COLO668 (cell line): ENCODE results near the gene TCAF1.
A peak's percentile ranks its signal among the peaks of the same experiment; 100 is the strongest.
"Not testable (repeated sequence)": the region's sequence is repeated elsewhere in the genome, so short reads cannot be mapped to it uniquely, and the experiment has no call there.

Source experiments
- DNase-seq: peaks from one replicate; lab custom pipeline; 2025; ENCODE audit not compliant: unreplicated experiment; lab: John Stamatoyannopoulos, UW

TCAF1 gene

DNA sequence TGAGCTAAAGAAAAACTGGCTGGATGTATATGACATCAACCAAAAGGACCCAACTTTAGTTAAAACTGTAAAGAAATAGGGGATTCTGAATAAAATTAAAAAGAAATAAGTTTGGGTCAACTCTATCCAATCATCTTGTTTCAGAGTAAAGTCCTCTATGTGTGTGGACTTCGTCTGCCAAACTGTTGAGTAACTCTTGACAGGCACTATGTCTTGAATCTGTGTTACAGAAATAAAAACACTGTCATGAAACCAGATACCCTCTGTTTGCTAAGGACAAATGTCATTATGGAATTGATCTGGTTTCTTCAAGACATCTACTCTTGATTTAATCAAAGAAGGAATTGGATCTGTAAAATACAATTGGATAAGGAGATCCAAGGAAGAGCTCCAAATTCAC is 46.5 kb downstream of the TCAF1 start:
- DNase-seq, result not testable (repeated sequence)

DNA sequence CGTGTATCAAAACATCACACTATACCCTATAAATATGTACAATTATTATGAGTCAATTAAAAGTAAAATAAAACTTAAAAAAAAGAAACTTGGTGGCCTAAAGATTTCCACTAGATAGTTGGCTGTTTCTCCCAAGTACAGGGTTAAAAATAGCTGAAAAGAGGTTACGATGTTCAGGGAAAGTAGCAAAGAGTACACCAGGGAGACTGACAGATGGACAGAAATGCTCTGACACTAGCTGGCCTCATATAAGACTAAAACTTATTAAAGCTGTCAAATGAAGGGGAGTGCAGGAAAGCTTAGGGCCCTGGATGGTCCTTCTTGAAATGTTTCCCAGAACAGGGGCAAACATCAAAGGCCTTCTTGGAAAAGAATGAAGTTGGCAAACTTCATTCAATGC is 51.3 kb downstream of the TCAF1 start:
- DNase-seq, result no peak

DNA sequence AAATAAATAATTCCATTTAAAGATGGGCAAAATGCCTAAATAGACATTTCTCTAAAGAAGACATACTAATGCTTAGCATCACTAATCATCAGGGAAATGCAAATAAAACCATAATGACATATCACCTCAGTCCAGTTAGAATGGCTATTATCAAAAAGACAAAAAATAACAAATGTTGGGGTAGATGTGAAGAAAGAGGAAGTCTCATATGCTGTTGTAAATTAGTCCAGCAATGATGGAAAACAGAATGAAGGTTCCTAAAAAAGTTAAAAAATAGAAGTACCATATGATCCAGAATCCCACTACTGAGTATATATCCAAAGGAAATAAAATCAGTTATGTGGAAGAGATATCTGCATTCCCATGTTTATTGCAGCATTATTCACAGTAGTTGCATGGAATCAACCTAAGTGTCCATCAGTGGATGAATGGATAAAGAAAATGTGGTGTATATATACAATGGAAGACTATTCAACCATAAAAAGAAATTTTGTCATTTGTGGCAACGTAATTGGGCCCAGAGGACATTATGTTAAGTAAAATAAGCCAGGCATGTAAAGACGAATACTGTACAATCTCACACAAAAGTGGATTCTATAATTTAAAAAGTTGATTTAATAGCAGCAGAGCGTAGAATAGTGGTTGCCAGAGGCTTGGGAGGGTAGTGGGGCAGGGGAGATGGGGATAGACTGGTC is 52.0 kb downstream of the TCAF1 start:
- DNase-seq, result no peak

DNA sequence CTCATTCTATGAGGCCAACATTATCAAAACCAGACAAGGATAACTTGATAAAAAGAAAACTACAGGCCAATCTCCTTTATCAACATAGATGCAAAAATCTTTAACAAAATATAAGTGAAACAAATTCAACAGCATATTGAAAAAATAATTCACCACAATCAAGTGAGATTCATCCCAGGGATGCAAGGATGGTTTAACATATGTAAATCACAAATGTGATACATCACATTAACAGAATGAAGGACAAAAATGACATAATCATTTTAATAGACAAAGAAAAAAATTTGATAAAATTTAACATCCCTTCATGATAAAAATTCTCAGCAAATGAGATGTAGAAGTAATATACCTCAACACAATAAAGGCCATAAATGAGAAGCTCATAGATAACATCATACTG is 53.8 kb downstream of the TCAF1 start:
- no peak for DNase-seq

DNA sequence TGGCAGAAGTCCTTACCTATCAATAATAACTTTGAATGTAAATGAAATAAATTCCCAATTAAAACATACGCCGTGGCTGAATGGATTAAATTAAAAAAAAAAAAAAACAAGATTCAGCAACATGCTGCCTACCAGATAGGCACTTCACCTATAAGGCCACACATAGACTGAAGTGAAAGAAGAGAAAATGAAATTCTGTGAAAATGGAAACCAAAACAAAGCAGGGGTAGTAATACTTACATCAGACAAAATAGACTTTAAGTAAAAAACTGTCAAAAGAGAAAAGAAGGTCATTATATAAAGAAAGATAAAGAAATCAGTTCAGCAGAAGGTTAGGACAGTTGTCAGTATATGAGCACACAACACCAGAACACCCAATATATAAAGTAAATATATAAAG is 55.3 kb downstream of the TCAF1 start:
- DNase-seq, result no peak

DNA sequence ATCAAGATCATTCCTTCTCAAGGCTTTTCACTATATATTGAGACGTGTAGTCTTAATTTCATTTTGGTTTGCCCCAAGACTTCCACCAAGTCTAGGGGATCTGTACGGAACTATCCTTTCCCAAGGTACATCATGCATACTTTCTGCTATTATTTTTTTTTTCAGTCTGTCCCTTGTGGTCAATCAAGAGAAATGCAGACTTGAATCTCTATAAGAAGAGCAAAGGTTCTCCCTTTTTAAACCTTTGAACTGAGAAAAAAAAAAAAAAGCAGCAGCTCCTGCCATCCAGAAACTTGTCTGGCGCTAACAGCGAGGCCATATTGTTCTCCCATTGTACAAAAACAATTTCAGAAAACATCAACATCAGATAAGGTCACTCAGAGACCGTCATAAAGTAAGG is 60.3 kb downstream of the TCAF1 start:
- DNase-seq, result not testable (repeated sequence)

DNA sequence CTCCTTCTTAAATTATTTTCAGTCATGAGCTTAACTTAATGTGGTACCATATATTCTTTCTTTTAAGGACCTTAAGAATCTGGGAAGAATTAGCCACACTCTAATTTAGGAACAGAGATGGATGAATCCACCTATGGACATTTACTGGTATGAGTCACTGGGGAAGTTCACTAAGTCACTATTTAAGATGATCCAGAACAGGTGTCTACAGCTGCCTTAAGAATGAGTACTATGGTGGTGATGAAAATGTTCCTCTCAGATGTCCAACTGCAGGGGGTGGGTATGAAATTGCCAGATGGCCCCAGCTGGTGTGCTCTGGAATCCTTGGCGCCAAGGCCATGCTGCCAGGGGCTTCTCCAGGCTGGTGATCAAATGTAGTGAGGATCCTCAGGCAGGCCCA is 61.9 kb downstream of the TCAF1 start:
- not testable (repeated sequence) for DNase-seq

DNA sequence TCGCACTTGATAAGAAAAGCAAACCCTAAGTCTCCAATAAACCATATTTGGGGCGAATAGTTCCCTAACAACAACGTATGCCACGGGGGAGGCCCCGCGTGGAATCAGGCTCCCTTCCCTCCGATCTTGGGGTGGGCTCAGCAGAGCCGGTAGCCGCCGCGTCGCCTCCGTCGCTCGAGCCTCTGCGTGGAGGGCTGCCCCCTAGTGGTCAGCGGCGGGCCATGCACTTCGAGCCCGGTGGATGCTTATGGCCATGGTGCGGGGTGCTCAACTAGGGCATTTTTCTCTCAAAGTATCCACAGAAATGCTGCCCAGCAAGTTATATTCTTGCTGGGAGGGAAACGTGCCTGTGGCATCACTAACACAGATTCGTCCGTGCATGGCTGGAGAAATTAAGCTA is 64.8 kb downstream of the TCAF1 start:
- DNase-seq, result not testable (repeated sequence)

DNA sequence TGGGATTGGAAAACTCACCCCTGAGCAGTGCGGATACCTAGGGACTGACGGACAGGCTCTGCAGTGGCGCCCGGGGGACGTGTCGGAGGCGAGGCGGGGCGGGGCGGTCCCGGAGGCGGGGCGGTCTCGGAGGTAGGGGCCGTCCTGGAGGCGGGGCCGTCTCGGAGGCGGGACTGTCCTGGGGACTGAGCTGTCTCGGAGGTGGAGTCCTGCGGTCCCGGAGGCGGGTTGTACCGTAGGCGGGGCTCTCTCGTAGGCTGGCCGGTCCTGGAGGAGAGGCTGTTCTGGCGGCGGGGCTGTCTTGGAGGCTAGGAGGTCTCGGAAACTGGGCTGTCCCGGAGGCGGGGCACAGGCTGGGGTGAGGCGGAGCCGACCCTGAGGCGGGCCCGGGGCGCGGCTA is 65.4 kb downstream of the TCAF1 start:
- DNase-seq, result peak; percentile 73

DNA sequence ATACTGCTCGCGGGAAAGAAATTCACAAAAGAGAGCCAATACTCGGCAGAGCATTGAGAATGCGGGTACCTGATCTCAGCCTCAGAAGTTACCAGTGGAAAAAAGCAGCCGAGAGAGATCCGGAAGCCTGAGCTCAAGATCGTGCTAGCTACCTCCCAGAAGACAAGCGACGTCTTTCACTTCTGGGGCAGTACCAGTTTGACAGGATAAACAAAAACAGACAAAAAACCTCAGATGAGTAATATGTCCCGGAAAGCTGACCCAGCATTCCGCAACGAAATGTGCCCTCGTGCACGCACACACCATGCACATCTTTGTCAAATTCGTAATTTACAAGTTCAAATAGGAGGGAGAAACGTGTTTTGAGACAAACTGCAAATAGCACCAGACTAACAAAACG is 65.9 kb downstream of the TCAF1 start:
- not testable (repeated sequence) for DNase-seq

DNA sequence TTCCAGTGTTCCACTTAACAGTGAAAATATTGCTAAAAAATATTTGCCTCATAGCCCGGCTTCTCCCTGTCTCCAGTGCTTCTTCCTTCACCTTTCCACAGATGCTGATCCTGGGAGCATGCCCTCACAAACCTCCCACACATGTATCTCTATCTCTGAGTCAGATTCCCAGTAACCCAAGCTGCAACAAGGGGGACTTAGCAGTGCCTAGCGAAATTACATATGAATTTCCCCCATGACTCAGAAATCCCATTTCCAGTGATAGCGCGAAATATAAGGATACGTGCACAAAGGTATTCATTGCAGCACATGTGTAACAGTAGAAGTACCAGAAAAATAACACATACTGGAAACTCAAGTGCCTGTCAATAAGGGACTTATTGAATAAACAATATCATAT is 75.4 kb downstream of the TCAF1 start:
- DNase-seq, result not testable (repeated sequence)

DNA sequence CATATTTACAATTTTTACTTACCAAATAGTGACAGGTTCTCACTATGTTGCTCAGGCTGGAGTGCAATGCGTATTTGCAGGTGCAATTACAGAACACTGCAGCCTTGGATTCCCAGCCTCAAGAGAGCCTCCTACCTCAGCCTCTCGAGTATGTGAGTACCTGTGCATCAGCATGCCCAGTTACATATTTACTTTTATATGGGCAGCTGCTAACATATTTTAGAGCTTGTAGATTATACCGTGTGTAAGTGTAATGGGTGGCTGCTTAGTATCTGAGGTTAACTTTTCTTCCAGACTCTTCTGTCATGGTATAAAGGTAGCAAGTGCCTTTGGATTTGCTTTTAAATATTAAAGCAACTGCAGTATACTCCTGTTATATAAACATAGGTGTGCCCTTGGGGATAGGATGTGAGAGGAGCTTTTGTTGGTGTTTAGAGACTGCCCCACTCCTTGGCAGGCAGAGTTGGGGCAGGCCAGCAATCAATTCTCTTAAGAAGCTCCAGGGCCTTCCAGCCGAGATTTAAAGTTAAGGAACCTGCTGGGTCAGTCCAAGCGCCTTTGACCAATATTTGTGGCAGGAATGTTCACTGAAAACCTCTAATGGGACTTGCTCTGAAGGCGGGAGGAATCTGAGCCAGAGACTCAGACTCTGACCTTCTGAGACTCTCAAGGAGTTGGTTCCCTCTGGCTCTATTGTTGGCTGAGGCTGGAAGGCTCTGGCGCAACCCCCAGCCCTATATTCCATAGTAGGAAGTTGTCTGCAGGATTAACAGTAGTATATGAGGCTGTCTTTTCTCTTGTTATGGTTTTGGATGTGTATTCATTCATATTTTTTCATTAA is 77.5 kb downstream of the TCAF1 start:
- DNase-seq, result not testable (repeated sequence)

DNA sequence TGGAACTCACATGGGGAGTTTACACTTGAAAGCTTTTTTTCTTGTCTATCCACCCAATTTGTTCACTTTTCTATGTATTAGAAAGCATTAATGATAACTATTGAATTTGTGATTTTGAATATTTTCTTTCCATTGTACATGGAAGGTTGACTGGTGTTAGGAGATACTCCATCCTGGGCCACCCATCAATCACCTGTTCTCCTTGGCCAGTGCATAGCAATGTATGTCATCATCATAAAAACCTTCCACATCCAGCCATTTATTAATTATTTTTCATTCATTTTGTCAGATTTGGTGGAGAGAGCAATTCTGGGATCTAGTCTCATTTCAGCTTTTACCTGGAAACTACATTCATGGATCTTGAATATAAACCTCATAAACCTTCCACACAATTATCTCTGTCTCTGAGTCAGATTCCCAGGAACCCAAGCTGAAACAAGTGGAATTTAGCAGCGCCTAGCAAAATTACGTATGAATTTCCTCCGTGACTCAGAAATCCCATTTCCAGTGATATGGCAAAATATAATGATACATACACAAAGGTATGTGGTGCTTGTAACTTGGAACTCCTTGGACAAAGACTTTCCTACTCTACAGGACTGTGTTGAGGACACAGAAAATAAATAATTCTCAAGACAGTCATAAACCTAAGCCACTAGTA is 78.2 kb downstream of the TCAF1 start:
- not testable (repeated sequence) for DNase-seq

DNA sequence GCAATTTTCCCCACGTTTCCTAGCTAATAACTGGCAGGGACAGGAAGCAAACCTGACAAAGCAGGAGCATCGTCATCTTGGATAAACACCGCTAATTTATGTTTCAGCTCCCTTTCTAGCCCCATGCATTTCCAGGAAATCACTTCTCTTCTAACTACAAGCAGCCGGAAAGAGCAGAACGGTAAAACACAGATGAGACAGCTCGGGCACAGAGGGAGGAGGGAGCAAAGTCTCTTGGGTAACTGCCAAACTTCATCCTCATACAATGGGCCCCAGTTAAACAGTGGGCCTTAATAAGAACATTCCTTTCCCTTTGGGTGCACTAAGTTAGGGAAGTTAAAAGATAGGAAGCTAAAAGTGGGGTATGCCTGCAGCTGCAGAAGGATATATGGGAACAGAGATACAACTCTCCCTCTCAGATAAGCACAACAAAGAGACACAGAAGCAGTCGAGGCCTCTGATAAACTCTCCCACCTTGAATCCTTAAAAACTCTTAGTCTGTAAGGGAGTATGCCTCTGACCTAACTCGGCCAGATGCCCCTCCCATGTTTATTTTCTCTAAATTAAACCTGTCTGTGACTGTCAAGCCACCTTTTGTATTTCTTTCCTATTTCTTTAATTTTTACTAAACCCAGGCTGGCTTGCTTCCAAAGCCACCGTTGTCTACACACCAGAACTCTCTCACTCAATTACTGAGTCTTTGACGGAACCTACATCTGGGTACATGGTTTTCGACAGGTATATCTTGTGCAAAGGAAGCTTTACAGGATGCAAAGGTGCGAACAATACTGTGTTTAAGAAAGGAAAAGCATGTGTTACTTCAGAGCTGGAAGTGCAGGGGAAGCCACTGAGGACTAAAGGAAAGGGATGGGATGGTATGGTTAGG is 80.3 kb downstream of the TCAF1 start:
- not testable (repeated sequence) for DNase-seq

DNA sequence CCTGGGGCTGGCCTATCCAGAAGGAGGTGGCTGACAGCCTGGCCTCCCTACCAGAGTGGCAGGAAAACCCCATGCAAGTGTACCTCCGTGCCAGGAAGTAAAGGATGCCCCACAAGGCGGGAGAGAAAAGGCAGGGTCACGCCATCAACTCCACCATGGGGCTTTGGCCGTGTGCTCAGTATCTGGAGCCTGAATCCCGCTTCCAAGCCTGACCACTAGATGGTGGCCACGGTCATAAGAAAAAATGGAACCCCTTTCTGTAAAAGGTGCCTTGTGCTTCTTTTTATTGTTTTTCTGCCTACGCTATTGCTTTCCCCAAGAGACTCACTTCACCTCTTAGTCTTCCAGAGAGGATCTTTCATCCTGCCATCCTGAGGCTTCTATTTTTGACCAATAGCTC is 84.1 kb downstream of the TCAF1 start:
- not testable (repeated sequence) for DNase-seq

DNA sequence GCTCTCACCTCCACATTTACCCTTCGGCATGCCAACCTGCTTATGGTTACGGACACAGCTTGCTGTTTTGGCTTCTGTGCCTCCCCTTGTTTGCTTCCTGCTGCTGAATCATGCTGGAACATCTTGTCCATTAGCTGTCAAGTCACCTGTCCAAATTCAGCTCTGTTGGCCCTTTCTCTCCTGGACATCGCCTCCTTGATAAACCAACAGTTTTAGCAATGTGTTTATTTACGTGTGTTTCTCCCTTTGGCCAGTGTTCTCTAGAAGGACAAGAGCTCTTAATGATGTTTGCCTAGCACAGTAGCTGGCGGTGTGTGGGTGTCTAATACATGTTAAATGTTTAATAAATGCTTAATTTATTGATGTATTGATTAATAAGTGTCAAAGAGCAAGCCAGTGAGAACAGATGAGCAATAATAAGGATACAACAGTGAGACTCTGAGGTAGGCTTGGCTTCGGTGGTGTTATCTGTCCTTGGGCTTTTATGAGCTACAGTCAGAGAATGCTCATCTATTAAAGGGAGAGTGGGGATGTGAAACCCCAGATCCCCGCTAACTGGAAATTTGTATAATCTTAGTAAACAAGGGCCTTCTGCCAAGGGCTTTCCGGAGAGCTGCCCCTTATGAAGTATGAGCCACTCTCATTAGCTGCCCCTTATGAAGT is 85.4 kb downstream of the TCAF1 start:
- DNase-seq, result not testable (repeated sequence)

DNA sequence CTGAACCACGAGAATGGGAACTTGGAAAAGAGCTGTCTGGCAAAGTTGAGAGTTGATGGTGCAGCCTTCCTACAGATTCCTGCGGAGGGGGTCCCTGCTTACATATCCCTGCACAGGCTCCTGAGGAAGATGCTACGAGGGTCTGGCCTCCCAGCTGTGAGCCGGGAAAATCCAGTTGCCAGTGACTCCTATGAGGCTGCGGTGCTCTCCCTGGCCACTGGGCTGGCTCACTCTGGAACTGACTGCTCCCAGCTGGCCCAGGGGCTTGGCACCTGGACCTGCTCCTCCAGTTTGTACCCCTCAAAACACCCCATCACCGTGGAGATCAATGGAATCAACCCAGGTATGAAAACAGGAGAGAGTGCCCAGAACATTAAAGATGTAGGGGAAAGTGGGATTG is 91.3 kb downstream of the TCAF1 start:
- not testable (repeated sequence) for DNase-seq

DNA sequence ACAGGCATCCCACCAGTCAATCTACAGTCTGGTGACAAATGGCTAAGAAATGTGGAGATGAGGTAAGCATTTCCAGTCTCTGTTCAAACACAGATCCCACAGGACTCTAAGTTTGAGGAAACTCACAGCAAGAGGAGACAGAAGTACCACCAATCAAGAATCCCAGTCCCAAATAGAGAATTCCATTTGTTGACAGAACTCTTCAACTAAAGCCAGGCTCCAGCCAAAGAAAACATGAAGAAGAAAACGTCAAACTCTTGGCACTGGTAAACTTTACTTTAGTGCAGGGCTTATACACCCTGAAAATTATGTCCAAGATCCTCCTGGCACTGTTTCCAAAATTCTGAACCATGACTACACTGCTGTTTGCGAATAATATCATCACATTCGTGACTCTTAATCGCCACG is 95.3 kb downstream of the TCAF1 start:
- not testable (repeated sequence) for DNase-seq
